Measurements from ENCODE around the gene SNTB2.
"Not testable (repeated sequence)": the region's sequence is repeated elsewhere in the genome, so short reads cannot be mapped to it uniquely, and the experiment has no call there.

SNTB2 gene

GRCh38 chr16:69186642-69187445 is at the start of gene SNTB2:
Gene SNTB2 (plus strand): TSS chr16:69187164. CDS start chr16:69187167, 3 bp downstream.
- peak; percentile 94 for DNase-seq

- no peak for DNase-seq
These were observed 48.4 kb upstream of the SNTB2 start for GRCh38 chr16:69138608-69139007.

GRCh38 chr16:69139464-69139863 is 47.5 kb upstream of the SNTB2 start:
- DNase-seq: not testable (repeated sequence)

- DNase-seq: no peak
These were observed 46.0 kb upstream of the SNTB2 start for GRCh38 chr16:69141014-69141413.

- no peak for DNase-seq
These were observed 45.0 kb upstream of the SNTB2 start for GRCh38 chr16:69141936-69142335.

GRCh38 chr16:69143116-69143515 is 43.8 kb upstream of the SNTB2 start:
- no peak for DNase-seq

- no peak for DNase-seq
These were observed 41.3 kb upstream of the SNTB2 start for GRCh38 chr16:69145658-69146057.

GRCh38 chr16:69149621-69150020 is 37.3 kb upstream of the SNTB2 start:
- not testable (repeated sequence) for DNase-seq

- DNase-seq: peak; percentile 78
These were observed 36.7 kb upstream of the SNTB2 start for GRCh38 chr16:69150146-69150865.

GRCh38 chr16:69157196-69157595 is 29.8 kb upstream of the SNTB2 start:
- peak; percentile 60 for DNase-seq

- DNase-seq: no peak
These were observed 26.8 kb upstream of the SNTB2 start for GRCh38 chr16:69160192-69160591.

- DNase-seq: no peak
These were observed 21.4 kb upstream of the SNTB2 start for GRCh38 chr16:69165584-69165983.

- peak; percentile 68 for DNase-seq
These were observed 20.6 kb upstream of the SNTB2 start for GRCh38 chr16:69166221-69166833.

GRCh38 chr16:69166946-69167930 is 19.7 kb upstream of the SNTB2 start:
- no peak for DNase-seq

- no peak for DNase-seq
These were observed 17.9 kb upstream of the SNTB2 start for GRCh38 chr16:69169051-69169450.

- no peak for DNase-seq
These were observed 17.2 kb upstream of the SNTB2 start for GRCh38 chr16:69169607-69170352.

GRCh38 chr16:69171325-69172084 is 15.5 kb upstream of the SNTB2 start:
- DNase-seq: peak; percentile 86

GRCh38 chr16:69176033-69176800 is 10.7 kb upstream of the SNTB2 start:
- DNase-seq: no peak

GRCh38 chr16:69179328-69180010 is 7.5 kb upstream of the SNTB2 start:
- DNase-seq: no peak

GRCh38 chr16:69180011-69180338 is 7.0 kb upstream of the SNTB2 start:
- no peak for DNase-seq
